Mesothelial cell of epicardium (in vitro differentiated cells): ENCODE results near the gene U2AF2. TPM values are rescaled to one million over a fixed set of nuclear protein-coding genes. Genes with fewer than 3 reads are reported as not detected.

Experiments
- DNase-seq, 2 experiments: peaks; one replicate each; pipeline ENCODE4 v3.0.0; 2021; ENCODE audit warnings: low spot score in 2 of 2; ENCODE audit not compliant: unreplicated experiment in 2 of 2
- H3K27ac Mint-ChIP-seq: 2 replicates; pipeline ENCODE4 v1.8.0; 2021; ENCODE audit warnings: mixed read lengths
- H3K27me3 Mint-ChIP-seq: 2 replicates; pipeline ENCODE4 v1.8.0; 2021; ENCODE audit warnings: low read depth, mixed read lengths
- H3K36me3 Mint-ChIP-seq: 2 replicates; pipeline ENCODE4 v1.8.0; 2021; ENCODE audit warnings: mixed read lengths
- H3K4me1 Mint-ChIP-seq: 2 replicates; pipeline ENCODE4 v1.8.0; 2021; ENCODE audit warnings: mixed read lengths
- H3K4me3 Mint-ChIP-seq: 2 replicates; pipeline ENCODE4 v1.8.0; 2021; ENCODE audit warnings: mild to moderate bottlenecking, moderate library complexity, mixed read lengths
- H3K9me3 Mint-ChIP-seq: 2 replicates; pipeline ENCODE4 v1.8.0; 2021; ENCODE audit warnings: mixed read lengths
- CTCF ChIP-seq: fragments of 200-600 bp; sonication (generic); IDR thresholded peaks from one replicate; pipeline ENCODE4 v1.5.0; 2021; ENCODE audit warnings: antibody characterized with exemption; ENCODE audit not compliant: unreplicated experiment
- total RNA-seq: library from RNA; stranded (reverse); gene quantifications from 3 replicates; pipeline ENCODE4 v1.2.1, GENCODE V29; 2021

U2AF2 gene
- total RNA-seq, 1 donor from 2014 or later: 245 TPM

- H3K4me3 Mint-ChIP-seq: no peak overlapping the region
- TF ChIP-seq CTCF: peak; percentile 96
- peaks cover 27% of the 10 kb centered on the region for H3K4me1 Mint-ChIP-seq
- no peaks in the 10 kb centered on the region for H3K27me3 Mint-ChIP-seq
- peak overlapping the region; percentile 45 for H3K27ac Mint-ChIP-seq
- peak in 1 of 2 experiments; percentile 90 for DNase-seq
- no peaks in the 10 kb centered on the region for H3K36me3 Mint-ChIP-seq
- H3K9me3 Mint-ChIP-seq: no peaks in the 10 kb centered on the region
Observed at GRCh38 chr19:55632463-55632834, 22.4 kb upstream of the U2AF2 start.

- DNase-seq: no peak
- Mint-ChIP-seq H3K4me3 (no peak overlapping the region), H3K4me1 (peaks cover 32% of the 10 kb centered on the region), H3K9me3 (no peaks in the 10 kb centered on the region), H3K27ac (no peak overlapping the region), H3K27me3 (no peaks in the 10 kb centered on the region), H3K36me3 (peaks cover 5% of the 10 kb centered on the region)
- TF ChIP-seq CTCF: no peak
Observed at GRCh38 chr19:55633861-55634260, 21.0 kb upstream of the U2AF2 start.

- Mint-ChIP-seq H3K9me3 (no peaks in the 10 kb centered on the region), H3K36me3 (peaks cover 7% of the 10 kb centered on the region), H3K4me1 (peaks cover 35% of the 10 kb centered on the region), H3K4me3 (peak overlapping the region; percentile 99), H3K27me3 (no peaks in the 10 kb centered on the region), H3K27ac (peak overlapping the region; percentile 100)
- no peak for DNase-seq
- TF ChIP-seq CTCF: no peak
Observed at GRCh38 chr19:55635334-55635717, 19.5 kb upstream of the U2AF2 start.

GRCh38 chr19:55635856-55636440, 18.9 kb upstream of the U2AF2 start:
- Mint-ChIP-seq H3K4me1 (peaks cover 38% of the 10 kb centered on the region), H3K36me3 (peaks cover 7% of the 10 kb centered on the region), H3K27me3 (no peaks in the 10 kb centered on the region), H3K9me3 (no peaks in the 10 kb centered on the region), H3K4me3 (peak overlapping the region; percentile 99), H3K27ac (peak overlapping the region; percentile 100)
- DNase-seq: no peak
- no peak for TF ChIP-seq CTCF

GRCh38 chr19:55636723-55637122, 18.1 kb upstream of the U2AF2 start:
- H3K27ac Mint-ChIP-seq: peak overlapping the region; percentile 100
- H3K9me3 Mint-ChIP-seq: no peaks in the 10 kb centered on the region
- no peak for TF ChIP-seq CTCF
- no peaks in the 10 kb centered on the region for H3K27me3 Mint-ChIP-seq
- H3K4me3 Mint-ChIP-seq: peak overlapping the region; percentile 99
- peaks cover 7% of the 10 kb centered on the region for H3K36me3 Mint-ChIP-seq
- peaks cover 40% of the 10 kb centered on the region for H3K4me1 Mint-ChIP-seq
- DNase-seq: no peak

- Mint-ChIP-seq H3K4me3 (peak overlapping the region; percentile 28), H3K27ac (no peak overlapping the region), H3K4me1 (peaks cover 41% of the 10 kb centered on the region), H3K9me3 (no peaks in the 10 kb centered on the region), H3K27me3 (no peaks in the 10 kb centered on the region), H3K36me3 (peaks cover 7% of the 10 kb centered on the region)
- no peak for DNase-seq
- TF ChIP-seq CTCF: no peak
Observed at GRCh38 chr19:55637534-55637933, 17.3 kb upstream of the U2AF2 start.
